Measurements from ENCODE around the gene SLC15A3. TPM values are rescaled to one million over a fixed set of nuclear protein-coding genes. Genes with fewer than 3 reads are reported as not detected.

Gene SLC15A3
- 27.9 TPM for polyA plus RNA-seq (ENCODE audit: insufficient read length)

DNA sequence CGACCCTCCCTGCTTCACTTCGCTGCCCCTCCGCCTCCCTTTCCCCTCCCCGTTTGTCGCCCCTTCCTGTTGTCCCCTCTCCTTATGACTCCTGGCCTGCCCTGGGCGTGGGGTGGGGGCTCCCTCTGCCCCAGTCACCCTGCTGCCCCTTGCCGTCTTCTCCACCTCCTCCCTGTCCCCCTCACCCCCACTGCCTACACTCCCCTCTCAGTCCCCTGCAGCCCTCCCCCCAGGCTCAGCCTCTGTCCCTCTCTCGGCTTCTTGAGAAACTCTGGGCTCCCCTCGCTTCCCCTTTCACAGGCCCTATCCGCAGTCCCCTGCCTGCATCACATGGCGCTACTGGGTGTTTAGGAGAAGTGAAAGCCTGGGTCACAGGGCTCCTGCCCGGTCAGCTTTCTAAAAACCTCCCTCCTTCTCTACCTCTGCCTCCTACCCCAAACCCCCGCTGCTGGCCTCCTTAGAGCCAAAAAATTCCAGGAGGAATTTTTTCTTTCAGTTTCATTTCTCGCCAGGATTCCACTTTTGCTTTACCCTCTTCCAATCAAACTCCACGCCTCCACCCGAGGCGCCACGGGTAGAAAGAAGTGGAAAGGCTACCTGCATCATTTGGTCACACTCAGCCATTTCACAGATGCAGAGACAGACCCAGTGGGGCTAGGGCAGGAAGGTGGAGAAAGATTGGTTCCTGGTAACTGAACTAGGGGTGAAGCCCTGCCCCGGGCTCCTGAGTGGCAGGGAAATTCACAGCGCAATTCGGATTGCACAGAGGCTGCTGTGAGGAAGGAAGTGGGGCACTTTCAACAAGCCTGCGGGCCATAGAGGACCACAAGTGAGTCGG lies at the start of gene SLC15A3:
SLC15A3 (minus strand) TSS at position 273 of the 838 bp plus-strand sequence. CDS start 625 bp downstream, outside the sequence.
- peak; percentile 60 for DNase-seq

DNA sequence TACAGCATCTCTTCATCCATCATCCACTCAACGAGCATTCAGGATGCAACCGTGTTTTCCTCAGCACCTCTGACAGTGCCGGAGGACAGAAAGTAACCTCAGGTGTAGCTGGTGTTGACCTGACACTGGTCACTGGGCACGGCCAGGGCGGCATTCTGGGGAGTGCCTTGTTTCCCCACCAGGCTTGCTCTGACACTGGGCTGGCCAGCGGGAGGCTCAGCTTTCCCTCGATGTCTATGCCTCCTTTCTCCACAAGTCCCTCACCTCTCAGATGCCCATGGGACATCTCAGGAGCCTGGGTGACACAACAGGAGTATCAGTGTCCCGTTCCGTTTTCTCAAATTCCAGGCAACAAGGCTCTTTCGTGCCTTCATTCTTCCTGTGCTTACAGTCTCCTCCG lies 48.5 kb upstream of the SLC15A3 start:
- no peak for DNase-seq

DNA sequence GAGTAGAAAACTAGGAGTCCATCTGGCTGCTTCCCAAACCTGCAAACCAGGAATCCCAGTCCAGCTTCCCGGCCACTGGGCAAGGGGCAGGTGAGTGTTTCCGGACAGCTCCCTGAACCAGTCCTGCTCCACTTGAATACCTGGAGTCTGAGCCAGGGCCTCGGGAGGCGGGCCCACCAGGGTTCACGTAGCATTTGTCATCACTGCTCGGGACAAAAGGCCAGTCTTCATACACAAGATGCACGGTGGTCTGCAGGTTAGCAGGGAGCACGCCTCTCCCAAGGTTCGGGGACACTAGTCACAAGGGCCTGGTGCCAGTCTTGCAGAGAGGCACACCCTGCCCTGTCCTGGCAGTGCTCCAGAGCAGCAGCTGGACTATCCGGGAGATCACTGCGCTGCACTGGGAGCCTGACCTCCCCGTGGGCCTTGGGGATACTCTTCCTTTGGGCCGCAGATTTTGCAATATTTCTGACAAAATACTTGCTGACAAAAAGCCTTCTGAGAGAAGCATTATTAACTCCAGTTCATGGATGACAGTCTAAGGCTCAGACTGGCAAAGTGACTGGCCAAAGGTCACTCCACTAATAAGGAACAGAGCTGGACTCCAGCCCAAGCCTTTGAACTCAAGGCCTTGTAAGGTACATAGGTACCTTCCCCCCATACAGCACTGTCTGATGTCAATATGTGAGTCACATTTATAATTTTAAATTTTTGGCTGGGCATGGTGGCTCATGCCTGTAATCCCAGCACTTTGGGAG lies 44.6 kb upstream of the SLC15A3 start:
- DNase-seq = no peak

DNA sequence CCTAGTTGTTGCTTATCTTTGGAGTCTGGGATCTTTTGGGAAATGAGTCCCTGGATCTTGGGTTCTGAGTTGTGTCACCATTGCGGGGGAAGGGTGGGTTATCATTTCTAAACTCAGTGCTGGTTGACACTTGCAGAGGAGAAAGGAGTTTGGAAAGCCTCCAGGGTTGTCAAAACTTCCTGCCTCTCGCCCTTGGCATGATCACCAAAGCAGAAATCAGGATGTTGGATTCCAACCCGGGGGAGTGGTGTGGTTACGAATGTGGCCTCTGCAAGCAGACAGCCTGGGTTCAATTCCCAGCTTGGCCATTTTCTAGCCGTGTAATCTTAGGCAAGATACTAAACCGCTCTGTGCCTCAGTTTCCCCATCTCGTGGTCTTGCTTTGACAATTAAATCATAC lies 43.8 kb upstream of the SLC15A3 start:
- DNase-seq = no peak

DNA sequence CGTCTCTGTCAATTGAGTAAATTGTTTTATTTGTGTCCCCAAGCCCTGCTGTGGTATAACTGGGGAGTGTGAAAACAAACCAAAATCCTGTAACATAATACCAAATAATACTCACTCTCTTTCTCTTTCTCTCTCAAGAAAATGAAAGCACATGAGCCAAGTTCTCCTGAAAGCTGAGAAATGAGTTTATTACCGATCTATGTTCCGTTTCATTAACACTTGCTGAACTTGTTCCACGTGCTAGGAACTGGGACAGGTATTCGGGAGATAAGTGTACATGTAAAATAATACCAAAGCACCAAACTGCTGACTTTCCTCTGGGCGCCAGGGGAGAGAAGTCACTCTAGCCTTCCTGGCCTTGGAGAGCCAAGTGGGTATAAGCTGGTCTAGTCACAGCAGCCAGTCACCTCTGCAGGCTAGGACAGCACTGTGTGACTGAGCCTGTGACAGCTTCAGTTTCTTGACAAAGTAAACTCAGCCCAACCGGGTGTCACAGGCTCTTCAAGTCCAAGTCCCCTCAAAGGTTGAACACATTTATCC lies 42.6 kb upstream of the SLC15A3 start:
- DNase-seq = no peak

DNA sequence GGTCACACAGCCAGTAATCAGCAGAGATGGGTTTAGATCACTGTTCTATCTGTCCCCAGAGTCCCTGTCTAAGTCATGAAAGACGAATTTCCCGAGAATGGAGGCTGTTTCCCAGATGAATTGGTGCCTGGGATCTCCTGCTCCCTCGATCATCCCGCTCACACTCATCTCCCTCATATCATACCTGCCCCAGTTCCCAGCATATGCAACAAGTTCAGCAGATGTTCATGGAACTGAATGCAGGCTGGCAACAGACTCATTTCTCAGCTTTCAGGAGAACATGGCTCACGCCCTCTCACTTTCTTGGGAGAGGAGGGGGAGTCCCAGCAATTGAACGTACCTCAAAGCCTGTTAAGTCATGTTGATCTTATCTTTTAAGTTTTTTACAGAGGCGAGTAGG lies 41.6 kb upstream of the SLC15A3 start:
- DNase-seq = no peak

DNA sequence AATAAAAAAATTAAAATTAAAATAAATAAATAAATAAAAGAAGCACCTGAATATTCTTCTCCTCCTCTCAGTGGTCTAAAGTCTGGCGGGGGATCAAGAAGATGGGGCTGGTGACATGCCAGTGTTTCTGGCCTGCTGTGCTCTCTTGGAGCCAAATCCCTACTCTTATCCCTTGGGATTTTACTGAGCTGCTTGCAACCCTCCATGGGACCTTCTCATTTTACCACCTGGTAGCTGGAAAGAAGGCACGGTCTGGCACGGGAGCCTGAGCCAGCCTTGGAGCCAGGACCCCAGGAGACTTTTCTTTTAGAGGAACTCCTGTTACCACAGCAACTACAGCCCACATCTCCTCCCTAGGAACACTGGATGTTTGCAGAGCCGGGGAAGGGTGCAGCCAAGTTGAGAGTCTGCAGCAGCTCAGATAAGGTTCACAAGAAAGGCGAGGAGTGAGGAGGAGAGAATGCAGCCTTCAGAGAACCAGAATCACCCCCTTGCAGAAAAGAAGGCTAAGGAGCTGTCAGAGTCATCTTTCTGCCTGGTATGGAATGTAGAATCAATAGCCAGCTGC lies 41.0 kb upstream of the SLC15A3 start:
- no peak for DNase-seq

DNA sequence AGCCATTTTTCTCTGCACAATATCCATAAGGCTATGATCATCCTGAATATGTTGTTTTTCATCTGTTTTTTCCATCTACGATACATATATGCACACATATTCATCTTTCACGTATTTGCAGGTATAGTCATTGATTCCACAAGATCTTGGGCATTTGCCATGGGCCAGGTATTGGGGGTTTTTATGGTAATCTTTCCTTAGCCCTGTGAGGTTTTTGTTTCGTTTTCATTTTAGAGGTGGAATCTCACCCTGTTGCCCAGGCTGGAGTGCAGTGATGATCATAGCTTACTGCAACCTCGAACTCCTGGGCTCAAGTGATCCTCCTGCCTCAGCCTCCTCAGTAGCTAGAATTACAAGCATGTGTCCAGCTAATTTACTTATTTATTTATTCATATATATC lies 39.5 kb upstream of the SLC15A3 start:
- no peak for DNase-seq

DNA sequence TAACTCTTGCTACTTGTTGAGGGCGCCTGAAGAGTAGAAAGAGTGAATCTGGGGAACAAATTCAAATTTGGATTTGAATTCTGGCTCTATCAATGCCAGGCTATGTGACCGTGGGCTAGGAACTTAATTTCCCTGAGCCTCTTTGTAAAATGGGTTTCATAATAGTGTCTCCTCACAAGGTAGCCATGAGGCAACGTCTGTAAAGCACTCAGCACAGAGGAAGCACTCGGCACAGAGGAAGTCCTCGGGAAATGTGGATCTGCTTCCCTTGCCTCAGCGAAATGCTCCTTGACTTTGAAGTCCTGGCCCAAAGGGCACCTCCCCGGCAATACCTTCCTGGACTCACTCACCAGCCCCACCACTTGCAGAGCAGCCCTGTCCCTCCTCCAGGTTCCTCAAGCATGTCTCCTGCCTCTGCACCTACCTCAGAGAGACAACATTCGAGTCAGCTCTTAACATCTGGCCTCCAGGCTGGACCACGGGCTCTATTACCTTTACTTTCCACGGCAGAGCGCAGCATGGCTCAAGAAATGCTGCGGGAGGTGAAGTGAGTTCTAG lies 37.2 kb upstream of the SLC15A3 start:
- no peak for DNase-seq

DNA sequence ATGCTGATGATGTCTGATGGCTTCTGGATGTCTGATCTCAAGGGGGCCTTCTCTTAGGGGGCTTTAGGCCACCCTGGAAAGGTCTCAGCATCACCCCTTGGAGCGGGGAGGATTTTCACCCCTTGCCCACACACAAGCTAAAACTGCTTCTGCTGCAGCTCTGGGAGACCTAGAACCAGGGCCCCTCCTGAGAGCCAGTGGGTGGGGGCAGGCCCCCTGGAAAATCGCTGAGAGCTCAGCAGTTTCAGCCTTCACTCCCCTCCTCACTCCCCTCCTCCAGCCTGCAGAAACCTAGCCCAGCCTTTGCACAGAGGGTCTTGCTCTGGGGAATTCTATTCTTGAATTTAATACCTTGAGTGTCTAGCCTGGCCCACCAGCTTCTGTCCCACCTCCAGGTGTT lies 36.7 kb upstream of the SLC15A3 start:
- DNase-seq = no peak

DNA sequence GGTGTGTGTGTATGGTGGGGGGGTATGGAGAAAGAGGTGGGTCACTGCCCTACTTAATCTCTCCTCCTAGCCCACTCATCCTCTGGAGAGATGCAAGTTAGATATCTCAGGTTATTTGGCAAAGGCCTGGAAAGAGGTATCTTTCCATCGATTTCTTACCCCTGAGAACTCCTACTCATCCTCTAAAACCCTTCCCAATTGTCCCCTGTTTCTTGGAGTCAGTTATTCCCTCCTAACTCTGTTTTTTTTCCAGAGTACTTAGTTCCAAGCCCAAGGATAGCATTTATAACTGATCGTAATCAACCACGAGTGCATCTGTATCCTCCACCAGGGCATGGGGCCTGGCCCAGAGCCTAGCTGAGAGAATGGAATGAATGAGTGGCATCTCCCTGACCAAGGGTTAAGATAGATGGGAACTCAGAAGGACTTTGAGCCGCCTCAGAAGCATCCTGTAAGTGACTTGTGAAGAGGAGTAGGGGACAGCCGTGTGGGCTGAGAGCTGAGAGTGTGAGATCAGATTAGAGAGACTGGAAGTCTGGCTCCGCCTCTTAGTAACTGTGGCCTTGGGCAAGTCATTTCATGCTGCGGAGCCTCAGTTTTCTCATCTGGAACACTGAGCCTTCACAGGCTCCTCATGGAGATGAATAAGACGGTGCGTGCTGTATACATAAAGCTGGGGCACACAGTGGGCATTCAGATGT lies 35.8 kb upstream of the SLC15A3 start:
- no peak for DNase-seq

DNA sequence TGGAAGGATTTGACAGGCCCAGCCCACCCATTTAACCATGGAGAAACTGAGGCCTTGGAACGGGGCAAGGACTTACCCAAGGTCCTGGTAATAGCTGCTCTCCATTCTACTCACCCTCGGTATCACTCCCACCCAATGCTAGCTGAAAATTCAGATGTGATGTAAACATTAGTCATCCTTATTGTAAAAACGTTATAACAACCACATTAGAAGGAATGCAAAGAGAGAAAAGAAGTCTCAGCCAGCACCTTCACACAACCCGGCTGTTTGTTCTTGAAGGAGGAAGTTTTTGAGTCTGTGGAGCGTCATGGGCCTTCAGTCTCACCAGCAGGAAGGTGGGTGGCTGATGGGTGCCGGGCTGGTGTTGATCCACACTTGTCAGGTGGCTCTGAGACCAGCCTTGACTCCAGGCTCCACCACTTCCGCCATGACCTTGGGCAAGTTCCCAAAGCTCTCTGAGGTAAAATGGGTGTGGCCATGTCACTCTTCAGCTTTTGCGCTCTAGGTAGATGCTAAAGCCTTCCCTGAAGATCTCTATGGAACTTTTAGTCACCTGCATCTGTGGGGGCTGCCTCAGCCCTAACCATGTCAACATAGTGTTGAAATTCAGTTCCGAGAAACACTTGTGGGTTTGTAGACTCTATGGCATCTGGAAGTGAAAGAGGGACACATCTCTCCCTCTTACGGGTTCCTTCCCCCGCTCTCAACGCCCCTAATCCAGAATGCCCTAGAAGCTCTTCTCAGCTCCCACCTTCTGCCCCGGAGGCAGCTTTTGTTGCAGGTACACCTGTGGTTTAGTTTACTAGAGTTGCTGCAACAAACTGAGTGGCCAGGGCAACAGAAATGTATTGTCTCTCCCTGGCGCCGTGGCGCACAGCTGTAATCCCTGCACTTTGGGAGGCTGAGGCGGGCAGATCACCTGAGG lies 34.3 kb upstream of the SLC15A3 start:
- no peak for DNase-seq

DNA sequence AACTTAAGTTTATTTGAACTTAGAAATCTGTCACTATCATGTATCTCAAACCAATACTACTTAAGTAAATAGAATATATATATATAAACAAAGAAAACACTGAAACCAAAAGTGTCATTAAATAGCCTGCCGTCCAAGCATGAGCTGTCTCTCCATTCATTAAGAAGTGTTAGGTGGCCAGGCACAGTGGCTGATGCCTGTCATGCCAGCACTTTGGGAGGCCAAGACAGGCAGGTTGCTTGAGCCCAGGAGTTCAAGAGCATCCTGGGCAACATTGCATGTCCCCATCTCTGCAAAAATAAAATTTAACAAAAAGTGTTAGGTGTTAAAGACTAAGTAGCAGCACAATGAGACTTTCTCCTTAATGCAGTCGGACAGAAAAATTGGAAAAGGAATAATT lies 33.5 kb upstream of the SLC15A3 start:
- no peak for DNase-seq

DNA sequence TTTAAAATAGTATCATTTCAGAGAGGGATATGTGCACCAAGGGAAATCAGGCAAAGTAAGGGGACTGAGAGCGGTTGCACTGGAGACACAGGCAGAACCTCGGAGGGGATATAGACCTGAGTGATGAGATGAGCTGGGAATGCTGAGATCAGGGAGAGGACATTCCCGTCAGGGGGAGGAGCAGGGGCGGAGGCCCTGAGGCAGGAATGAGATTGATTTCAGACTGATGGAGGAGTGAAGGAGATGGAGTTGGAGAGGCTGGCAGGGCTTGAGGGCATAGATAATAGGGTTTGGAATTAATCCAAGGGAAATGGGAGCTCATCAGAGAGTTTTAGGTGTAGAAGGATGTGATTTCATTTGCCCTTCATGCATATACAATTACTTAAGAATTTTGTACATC lies 32.7 kb upstream of the SLC15A3 start:
- no peak for DNase-seq

DNA sequence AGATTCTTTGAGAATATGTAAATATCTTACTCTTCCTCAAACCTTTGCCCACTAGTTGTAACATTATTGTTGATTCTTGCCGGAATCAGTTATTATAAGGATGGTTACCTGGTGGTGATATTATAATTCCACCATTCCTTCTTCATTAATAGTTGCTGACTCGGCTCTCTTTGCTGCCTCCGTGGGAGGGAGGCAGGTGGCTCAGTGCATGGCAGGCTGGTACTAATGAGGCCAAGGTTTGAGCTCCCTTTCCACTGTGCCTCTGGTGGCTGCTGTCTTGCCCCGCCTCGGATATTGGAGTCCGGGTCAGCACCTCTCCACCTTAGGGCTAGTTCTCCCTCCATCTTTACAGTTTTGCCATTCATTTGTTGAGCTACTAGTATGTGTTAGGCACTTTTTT lies 32.2 kb upstream of the SLC15A3 start:
- no peak for DNase-seq

DNA sequence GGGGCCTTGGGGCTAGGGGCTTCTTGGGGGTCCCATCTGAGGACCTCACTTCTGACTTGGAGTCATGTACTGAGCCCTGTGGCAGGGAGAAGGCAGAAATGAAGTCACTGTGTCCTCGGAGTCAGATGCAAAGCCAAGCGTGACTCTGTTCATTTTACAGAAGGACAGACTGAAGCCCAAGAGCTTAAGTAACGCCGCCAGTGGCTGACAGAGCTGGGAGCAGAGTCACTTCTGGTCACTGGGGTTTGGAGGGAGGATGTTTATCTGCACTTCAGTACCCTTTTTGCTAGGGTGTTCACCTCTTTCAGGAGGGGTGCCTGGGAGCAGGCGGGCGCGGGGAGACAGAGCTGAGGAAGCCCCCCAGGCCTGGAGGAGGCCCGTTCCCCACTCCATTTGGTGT lies 30.2 kb upstream of the SLC15A3 start:
- DNase-seq = no peak

DNA sequence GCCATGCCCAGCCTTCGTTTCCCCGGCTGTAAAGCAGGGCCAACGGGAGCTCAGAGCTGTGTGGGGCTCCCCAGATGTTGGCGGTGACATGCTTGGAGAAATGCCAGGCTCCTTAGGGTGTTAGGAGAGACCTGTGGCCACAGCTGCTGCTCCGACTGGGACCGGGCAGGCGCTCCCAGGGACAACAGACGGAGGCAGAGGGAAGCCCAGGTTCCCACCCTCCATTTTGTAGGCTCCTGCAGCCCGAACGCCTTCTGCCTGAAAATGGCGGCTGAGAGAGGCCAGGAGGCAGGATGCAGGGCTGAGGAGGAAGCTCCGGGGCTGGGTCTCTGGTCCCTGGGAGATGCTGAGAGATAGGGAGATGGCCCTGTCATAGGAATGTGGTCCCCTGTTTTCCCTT lies 29.5 kb upstream of the SLC15A3 start:
- no peak for DNase-seq

DNA sequence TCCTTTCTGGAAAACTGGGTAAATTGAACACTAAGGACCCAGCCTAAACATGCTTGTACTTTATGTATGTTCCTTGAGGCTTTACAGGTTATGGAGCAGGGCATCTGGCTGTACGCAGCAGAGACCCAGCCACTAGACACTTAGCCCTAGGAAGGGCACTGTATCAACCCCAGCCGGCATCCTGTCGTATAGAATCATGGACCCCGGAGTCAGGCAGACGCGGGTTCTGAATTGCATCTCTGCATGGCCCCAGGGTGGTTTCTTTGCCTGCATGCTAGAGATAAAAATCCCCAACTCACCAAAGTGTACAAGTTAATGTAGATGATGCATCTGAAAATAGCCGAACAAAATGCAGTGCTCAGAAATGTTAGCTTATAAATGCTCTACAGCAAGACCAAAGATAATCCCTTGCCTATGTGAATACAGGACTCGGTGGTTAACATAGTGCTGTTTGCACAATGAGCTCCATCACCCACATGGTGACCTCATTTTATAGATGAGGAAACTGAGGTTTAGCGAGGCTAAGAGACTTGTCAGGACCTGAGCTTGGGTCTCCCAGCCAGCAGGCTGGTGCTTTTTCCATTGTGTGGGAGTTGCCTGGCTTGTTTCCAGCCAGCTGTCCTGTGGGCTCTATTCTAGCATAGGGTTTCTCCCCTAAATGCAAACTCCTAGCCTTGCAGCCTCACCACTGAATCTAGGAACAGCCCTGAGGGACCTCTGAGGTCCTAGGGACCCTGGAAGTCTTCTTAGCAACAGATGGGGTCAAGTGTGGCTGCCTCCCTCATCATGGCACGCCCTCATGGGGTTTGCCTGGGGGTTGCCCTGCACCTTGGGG lies 26.8 kb upstream of the SLC15A3 start:
- DNase-seq = no peak

DNA sequence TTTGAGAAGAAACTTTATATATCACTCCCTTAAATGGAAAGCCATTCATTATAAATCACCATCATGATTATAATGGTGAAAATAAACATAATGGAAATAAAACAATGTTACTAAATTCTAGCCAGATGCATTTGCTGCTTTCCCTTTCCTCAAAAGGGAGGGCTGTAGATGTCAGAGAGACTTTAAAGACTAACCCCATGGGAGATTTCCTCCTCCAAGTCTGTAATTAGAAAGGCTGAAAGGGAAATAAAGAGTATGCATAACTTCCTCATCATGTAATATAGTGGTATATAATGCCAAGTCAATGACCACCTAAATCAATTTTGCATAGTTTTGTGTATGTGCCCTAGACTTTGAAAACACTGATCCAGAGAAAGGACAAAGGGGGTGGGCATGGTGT lies 25.9 kb upstream of the SLC15A3 start:
- DNase-seq = no peak

DNA sequence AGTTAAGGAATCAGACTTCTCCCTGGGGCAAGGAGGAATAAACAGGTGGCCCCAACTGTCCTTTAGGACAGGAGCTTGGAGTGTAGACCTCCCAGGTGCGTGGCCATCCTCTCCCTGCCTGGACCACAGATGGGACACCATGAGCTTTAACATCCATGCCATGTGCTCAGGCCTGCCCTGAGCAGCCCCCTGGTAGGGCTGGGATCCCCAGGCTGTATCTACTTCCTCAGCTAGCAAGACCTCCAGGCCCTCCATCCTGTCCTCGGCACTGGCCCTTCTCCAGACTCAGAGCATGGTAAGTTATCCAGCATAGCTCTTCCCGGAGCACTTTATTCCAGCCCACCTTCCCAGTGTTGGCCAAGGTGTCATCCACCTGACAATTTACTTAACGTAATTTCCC lies 25.2 kb upstream of the SLC15A3 start:
- DNase-seq = no peak

All from hindlimb muscle (tissue), 1 donor.